HG03045 (cell line): Measurements from ENCODE around the gene RYR3.

ENCODE experiments used
- ATAC-seq: cut with Tn5 transposase; IDR thresholded peaks from one replicate; pipeline ENCODE4 v1.9.1; 2021; ENCODE audit warnings: mild to moderate bottlenecking, moderate library complexity; ENCODE audit not compliant: unreplicated experiment

RYR3 gene

DNA sequence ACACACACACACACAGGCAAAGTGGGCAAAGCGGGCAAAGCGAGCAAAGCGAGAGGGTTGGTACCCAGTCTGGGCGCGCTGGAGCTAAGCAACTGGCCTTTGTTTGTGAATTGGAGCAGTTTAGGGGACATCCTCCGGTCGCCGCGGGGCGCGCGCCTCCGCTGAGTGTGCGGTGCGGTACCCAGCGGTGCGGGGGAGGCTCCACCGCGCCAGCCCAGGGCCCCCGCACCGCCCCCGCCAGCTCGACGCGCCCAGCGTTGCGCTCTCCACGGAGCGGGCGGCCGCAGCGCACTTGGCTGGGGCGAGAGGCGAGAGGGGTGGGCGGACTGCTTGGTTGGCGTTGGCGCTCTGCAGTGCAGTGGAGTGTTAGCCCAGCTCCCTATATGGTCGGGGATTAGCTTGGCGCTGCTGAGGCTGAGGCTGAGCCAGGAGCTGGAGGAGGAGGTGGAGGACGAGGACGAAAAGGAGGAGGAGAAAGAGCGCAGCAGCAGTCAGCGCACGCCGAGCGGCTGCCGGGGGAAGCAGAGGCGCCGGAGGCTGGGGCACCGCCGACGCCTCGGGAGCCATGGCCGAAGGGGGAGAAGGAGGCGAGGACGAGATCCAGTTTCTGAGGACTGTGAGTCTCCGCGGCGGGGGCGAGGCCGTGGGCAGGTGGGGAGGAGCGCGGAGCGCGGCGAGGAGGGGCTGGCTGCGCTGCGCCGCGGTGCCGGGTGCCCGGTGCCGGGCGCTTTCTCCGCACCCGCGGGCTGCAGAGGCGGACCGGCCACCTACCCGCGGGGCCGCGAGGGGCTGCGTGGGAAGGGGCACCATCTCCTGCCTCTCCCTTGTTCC is at the start of gene RYR3:
TSS of gene RYR3 (plus strand) at position 487 of the 831 bp plus-strand sequence. CDS start at position 566, 79 bp downstream.
- no peak for ATAC-seq

- ATAC-seq = no peak
These were observed 48.5 kb upstream of the RYR3 start for GRCh38 chr15:33262306-33262705.

- no peak for ATAC-seq
These were observed 33.1 kb upstream of the RYR3 start for GRCh38 chr15:33277689-33278088.

GRCh38 chr15:33278816-33279612 is 31.8 kb upstream of the RYR3 start:
- no peak for ATAC-seq

GRCh38 chr15:33279613-33280205 is 31.1 kb upstream of the RYR3 start:
- ATAC-seq = no peak

DNA sequence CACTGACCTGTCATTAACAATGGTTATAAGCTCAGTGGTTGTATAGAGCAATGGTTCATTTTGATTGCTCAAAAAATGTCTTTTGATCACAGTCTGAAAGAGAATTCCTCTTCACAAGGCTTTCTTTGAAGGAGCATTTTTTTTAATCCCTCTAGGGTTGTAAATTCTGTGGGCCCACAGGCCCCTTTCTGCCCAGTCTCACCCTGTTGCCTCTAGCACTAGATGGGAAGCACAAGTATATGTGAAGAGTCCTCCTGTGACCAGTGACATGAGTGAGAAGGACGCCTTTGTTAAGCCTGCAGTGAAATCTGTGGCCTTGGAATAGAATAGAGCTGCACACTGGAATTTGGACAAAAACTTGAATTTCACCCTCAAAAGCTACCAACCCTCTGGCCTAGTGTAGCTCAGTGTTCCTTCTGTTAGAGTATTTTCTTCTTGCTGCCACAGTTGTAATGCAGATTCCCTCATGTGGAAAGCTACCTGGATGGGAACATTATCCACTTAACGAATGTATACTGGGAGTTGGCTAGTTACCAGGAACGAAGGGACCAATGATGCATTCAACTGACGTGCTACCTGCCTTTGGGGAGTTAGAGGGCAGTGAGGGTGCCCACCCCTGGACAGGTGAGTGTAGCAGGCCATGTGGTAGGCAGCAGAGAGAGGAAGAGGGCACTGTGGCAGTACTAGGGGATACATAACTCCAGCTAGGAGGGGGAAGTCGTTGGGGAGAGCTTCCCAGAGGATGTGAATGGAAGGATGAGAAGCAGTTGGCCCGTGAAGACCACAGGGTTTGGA is 28.3 kb upstream of the RYR3 start:
- no peak for ATAC-seq

DNA sequence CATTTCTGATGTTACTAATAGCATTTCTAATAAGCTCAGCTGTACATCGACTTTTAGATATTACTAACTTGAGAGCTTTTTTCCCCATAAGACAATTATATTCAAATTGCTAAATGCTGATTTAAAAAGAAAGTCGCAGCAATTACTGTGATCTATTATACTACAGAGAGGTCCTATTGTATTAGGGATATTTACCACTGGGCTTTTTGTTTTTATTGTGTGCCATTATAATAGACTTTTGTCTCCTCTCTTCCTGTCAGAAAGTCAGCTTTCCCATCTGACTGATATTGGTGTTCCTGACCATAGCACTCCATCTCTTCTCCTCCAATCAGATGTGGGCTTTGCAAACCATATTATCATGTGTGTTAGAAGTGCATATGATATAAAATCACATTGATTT is 27.2 kb upstream of the RYR3 start:
- no peak for ATAC-seq

- ATAC-seq = no peak
These were observed 26.4 kb upstream of the RYR3 start for GRCh38 chr15:33284336-33284735.

DNA sequence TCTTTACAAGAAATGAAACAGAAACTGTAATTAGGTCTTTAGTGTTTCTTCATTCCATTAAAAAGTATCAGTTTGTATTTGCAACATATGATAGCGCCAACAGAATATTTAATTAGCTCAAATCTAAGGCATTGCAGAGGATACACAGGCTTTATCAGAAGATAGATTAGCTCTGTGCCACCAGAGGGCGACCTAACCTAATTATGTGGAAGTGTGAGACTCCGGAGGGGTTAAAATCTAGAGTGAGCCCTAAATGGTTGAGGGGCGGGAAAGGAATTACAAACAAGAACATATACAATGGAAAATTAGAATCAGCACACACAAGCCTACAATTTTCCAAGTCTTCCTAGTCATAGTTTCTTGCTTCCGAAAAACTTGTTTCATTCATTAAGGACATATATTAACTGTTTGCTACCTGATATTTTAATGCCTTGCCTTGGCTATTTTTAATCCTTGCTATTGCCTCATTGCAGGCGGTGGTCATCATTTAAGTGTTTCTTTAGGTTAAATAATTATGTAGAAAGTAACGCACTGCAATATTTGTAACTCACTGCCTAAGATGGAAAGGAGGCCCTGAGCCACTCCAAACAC is 18.0 kb upstream of the RYR3 start:
- ATAC-seq = no peak

DNA sequence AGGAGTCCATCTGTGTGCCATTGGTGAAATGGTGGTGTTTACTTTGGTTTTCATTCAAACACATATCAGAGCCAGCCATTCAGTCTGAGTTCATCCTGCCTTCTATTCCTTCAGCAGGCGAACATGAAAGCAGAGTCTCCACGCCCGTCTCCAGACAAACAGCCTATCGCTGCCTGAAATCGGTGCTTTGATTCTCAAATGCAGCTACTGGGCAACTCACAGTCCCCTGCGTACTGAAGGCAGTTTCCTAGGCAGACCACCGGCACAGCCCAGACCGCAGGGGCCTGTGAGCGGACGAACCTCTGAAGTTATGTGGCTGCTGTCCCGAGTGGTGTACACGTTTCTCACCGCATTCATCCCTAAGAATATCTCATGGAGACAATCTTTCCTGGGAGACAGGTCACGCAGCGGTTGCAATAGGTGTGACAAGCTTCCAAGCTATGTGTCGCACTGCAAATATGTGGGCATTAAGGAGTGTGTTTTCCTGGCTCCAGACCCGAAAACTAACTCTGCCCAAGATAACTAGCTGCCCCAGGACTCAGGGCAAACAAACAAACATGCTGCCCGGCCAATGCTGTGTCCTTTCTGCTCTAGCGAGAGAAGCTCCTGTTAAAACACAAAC is 16.9 kb upstream of the RYR3 start:
- no peak for ATAC-seq

GRCh38 chr15:33296050-33296449 is 14.7 kb upstream of the RYR3 start:
- ATAC-seq = no peak

GRCh38 chr15:33296856-33297255 is 13.9 kb upstream of the RYR3 start:
- no peak for ATAC-seq

- no peak for ATAC-seq
These were observed 12.1 kb upstream of the RYR3 start for GRCh38 chr15:33298631-33299030.

GRCh38 chr15:33304924-33305323 is 5.8 kb upstream of the RYR3 start:
- no peak for ATAC-seq

DNA sequence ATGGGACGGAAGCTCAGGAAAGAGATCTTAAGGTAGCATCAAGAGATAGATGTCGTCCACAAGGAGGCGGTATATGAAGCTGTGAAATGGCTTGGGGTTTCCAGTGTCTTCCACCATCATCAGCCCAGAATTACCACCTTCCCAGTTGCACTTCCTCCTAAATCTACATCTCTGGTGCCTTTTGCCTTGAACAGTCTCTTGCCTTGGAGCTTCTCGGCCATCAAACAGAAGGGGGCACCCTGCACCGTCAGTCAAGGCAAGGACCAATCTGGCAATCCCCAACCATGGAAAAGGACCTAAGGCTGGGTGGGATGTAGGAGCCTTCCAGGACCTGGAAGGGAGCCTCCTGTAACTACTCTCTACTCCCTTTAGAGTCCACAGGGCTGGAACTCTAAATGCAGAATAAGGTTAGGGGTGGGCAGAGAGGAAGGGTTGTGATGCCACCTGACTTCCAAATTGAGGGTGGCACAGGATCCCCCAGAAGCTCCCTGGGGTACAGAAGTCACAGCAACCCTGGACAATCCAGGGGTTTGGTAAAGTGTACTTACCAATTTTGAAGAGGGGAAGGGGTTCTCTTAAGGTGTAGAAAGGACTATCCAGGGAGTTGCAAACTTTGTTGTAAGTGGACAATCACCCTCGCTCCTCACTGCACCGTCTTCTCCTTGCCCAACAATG is 1.0 kb upstream of the RYR3 start:
- ATAC-seq = no peak

- ATAC-seq = no peak
These were observed 675 bp downstream of the RYR3 start for GRCh38 chr15:33311312-33311971.

GRCh38 chr15:33313491-33313890 is 2.7 kb downstream of the RYR3 start:
- ATAC-seq = no peak

DNA sequence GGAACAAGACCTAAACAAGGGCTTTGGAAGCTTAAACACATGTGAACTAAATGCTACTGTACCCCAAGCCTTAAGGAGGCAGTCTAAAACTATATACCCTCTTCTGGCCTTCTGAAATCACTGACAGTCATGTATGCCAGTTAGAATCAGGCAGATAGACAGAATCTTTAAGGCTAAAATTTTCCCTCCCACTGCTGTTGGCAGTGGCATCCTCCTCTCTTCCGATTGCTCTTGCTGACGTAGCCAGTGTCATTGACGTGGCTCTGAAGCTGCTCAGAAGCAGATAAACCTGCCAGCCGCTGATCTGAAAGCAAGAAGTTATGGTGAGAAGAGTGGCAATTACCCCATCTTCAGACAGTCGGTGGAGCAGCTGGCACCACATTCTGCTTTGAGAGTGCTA is 3.3 kb downstream of the RYR3 start:
- no peak for ATAC-seq

DNA sequence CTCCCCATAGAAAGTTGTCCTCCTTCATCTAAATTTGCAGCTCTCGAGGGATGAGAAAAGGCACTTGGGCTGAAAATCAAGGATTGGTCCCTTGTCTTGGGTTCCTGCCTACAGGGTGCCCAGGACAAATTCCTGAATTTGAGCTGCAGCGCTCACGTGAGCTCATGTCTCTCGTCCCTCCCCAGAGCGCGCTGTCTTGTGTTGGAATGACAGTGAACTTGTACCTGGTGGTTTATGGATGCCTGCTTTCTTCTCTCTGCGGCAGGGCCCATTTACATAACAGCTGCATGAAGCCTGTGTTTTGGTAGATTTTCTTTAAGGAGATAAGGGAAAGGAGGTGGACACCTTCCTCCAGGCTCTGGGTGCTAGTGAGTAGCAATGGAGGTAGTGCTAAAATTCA is 4.3 kb downstream of the RYR3 start:
- ATAC-seq = no peak
